C4-2B (cell line): Measurements from ENCODE around the gene SHISA6.

ENCODE experiments used
- ZFX ChIP-seq: fragments of 450-650 bp; IDR thresholded peaks from 2 replicates; pipeline ENCODE4 v1.6.1; 2017
- TF ChIP-seq, protein P1 (sequence below): fragments of 450-650 bp; conservative IDR thresholded peaks from 2 replicates; pipeline ENCODE4 v1.5.1; 2017; ENCODE audit warnings: mild to moderate bottlenecking

DNA sequence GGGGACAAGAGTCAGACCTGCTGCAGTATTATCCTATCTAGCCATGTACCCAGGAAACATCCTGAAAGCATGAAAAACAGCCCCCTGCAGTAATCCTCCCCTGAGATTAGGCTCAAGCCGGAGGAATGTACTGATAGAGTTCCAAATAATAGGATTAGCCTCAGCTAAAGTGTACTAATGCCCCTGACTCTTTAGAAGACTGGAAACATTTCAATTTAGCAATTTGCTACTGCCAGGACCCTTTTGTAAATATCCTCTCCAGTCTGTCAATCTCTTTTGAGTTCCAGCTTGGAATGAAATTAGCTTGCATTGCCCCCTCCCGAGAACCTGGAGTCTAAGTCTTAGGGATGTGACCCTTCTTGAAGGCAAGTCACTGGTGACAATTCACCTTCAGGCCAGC is 246.5 kb downstream of the SHISA6 start:
- TF ChIP-seq, protein P1, sequence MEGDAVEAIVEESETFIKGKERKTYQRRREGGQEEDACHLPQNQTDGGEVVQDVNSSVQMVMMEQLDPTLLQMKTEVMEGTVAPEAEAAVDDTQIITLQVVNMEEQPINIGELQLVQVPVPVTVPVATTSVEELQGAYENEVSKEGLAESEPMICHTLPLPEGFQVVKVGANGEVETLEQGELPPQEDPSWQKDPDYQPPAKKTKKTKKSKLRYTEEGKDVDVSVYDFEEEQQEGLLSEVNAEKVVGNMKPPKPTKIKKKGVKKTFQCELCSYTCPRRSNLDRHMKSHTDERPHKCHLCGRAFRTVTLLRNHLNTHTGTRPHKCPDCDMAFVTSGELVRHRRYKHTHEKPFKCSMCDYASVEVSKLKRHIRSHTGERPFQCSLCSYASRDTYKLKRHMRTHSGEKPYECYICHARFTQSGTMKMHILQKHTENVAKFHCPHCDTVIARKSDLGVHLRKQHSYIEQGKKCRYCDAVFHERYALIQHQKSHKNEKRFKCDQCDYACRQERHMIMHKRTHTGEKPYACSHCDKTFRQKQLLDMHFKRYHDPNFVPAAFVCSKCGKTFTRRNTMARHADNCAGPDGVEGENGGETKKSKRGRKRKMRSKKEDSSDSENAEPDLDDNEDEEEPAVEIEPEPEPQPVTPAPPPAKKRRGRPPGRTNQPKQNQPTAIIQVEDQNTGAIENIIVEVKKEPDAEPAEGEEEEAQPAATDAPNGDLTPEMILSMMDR, result no peak
- TF ChIP-seq ZFX, result no peak
